Endodermal cell (in vitro differentiated cells): Measurements from ENCODE around the gene MACROD2. TPM values are rescaled to one million over a fixed set of nuclear protein-coding genes. Genes with fewer than 3 reads are reported as not detected.

Experiments used
- DNase-seq: peaks from one replicate; pipeline ENCODE4 v3.0.0-alpha.2; 2017
- H3K27ac ChIP-seq: 2 replicates; pipeline ENCODE4 v1.5.1; 2013; ENCODE audit warnings: mild to moderate bottlenecking, low read depth, low read length, moderate library complexity
- H3K27me3 ChIP-seq: 2 replicates; pipeline ENCODE4 v1.6.1; 2013; ENCODE audit warnings: mild to moderate bottlenecking, low read length, moderate library complexity; ENCODE audit not compliant: insufficient read depth, control insufficient read depth, poor library complexity, severe bottlenecking
- H3K36me3 ChIP-seq: 2 replicates; pipeline ENCODE4 v1.7.0; 2013; ENCODE audit warnings: mild to moderate bottlenecking, low read length, moderate library complexity; ENCODE audit not compliant: control insufficient read depth, insufficient read depth
- H3K4me1 ChIP-seq: one replicate; pipeline ENCODE4 v1.7.0; 2013; ENCODE audit warnings: low read length; ENCODE audit not compliant: control insufficient read depth, insufficient read depth
- H3K4me3 ChIP-seq: 2 replicates; pipeline ENCODE4 v1.5.1; 2013; ENCODE audit warnings: mild to moderate bottlenecking, low read length, moderate library complexity
- H3K9ac ChIP-seq: 2 replicates; pipeline ENCODE4 v1.6.1; 2013; ENCODE audit warnings: mild to moderate bottlenecking, low read length, moderate library complexity; ENCODE audit not compliant: poor library complexity, severe bottlenecking; ENCODE audit errors: extremely low read depth
- H3K9me3 ChIP-seq: 2 replicates; pipeline ENCODE4 v1.6.1; 2013; ENCODE audit warnings: mild to moderate bottlenecking, low read length, moderate library complexity; ENCODE audit not compliant: control insufficient read depth
- H3K27ac Mint-ChIP-seq: 2 replicates; pipeline ENCODE4 v1.8.0; 2020; ENCODE audit warnings: mixed read lengths
- H3K27me3 Mint-ChIP-seq: 2 replicates; pipeline ENCODE4 v1.8.0; 2021; ENCODE audit warnings: mild to moderate bottlenecking, mixed read lengths; ENCODE audit not compliant: insufficient read depth
- H3K36me3 Mint-ChIP-seq: 2 replicates; pipeline ENCODE4 v1.8.0; 2020; ENCODE audit warnings: low read depth, mixed read lengths
- H3K4me1 Mint-ChIP-seq: 2 replicates; pipeline ENCODE4 v1.8.0; 2020; ENCODE audit warnings: mixed read lengths
- H3K4me3 Mint-ChIP-seq: 2 replicates; pipeline ENCODE4 v1.8.0; 2020; ENCODE audit warnings: mild to moderate bottlenecking, moderate library complexity, mixed read lengths
- H3K9me3 Mint-ChIP-seq: 2 replicates; pipeline ENCODE4 v1.8.0; 2020; ENCODE audit warnings: mild to moderate bottlenecking, mixed read lengths
- CTCF ChIP-seq: fragments of 200-600 bp; sonication (generic); conservative IDR thresholded peaks from 2 replicates; pipeline ENCODE4 v1.5.0; 2021; ENCODE audit warnings: antibody characterized with exemption, mild to moderate bottlenecking
- WGBS, 2 experiments: methylation state at CpG; one replicate each; pipeline versions ENCODE4 v1.1.5 to v1.1.7; 2013; ENCODE audit warnings: missing lambda C conversion rate in 2 of 2, mixed read lengths in 1 of 2; ENCODE audit not compliant: insufficient coverage in 1 of 2, insufficient read length in 1 of 2; 5-methylcytosine and 5-hydroxymethylcytosine counted together
- total RNA-seq, 2 donors: library from RNA; stranded (reverse); fragmentation: NEBNext Ultra II Directional in 1 of 2; extraction: Animal tissue kit (Norgen Biotek cat#: 25700) in 1 of 2; gene quantifications; 2 replicates in 1 of 2; 3 replicates in 1 of 2; pipeline ENCODE4 v1.2.1, GENCODE V29; 2021

The MACROD2 gene
- total RNA-seq, 2 donors from 2014 or later = 2.3 to 4.8 TPM

GRCh38 chr20:15923030-15923776, 1927.9 kb downstream of the MACROD2 start:
- H3K9me3 Mint-ChIP-seq = no peaks in the 10 kb centered on the region
- no peaks in the 10 kb centered on the region for H3K27me3 Mint-ChIP-seq
- no peak overlapping the region for H3K4me3 ChIP-seq
- H3K4me1 Mint-ChIP-seq = no peaks in the 10 kb centered on the region
- H3K9ac ChIP-seq = no peak overlapping the region
- no peak overlapping the region for H3K27ac ChIP-seq
- no peaks in the 10 kb centered on the region for H3K27me3 ChIP-seq
- 94 to 96% methylated on average over 3 to 8 of the region's 8 CpGs for WGBS, 2 experiments
- DNase-seq = no peak
- no peaks in the 10 kb centered on the region for H3K4me1 ChIP-seq
- no peaks in the 10 kb centered on the region for H3K9me3 ChIP-seq
- H3K36me3 Mint-ChIP-seq = no peaks in the 10 kb centered on the region
- H3K27ac Mint-ChIP-seq = no peak overlapping the region
- no peaks in the 10 kb centered on the region for H3K36me3 ChIP-seq
- H3K4me3 Mint-ChIP-seq = no peak overlapping the region
- no peak for TF ChIP-seq CTCF

DNA sequence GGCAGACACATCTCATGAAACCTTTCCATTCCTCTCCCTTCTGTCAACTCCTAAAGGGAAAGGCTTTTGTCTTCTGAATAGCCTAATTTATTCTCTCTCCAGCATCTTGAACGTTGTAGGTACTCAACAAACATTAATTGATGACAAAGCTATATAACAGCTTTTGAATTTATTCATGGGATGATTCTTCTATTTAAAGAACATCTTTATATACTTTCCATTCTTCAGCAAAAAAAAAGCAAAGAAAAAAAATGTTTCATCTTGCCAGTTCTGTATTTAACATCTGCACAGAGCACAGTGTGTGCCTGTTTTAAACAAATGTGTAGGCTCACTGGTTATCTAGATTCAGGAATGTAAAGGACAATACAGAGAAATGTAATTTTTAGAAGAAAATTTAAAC, 1929.2 kb downstream of the MACROD2 start:
- Mint-ChIP-seq H3K9me3 (no peaks in the 10 kb centered on the region), H3K27ac (no peak overlapping the region), H3K36me3 (no peaks in the 10 kb centered on the region), H3K27me3 (no peaks in the 10 kb centered on the region), H3K4me1 (no peaks in the 10 kb centered on the region), H3K4me3 (no peak overlapping the region)
- H3K4me3 ChIP-seq = no peak overlapping the region
- H3K27ac ChIP-seq = no peak overlapping the region
- no peaks in the 10 kb centered on the region for H3K4me1 ChIP-seq
- H3K27me3 ChIP-seq = no peaks in the 10 kb centered on the region
- no CpG with 5 or more reads among the region's 1 CpG for WGBS, 2 experiments
- no peaks in the 10 kb centered on the region for H3K36me3 ChIP-seq
- TF ChIP-seq CTCF = no peak
- DNase-seq = no peak
- no peak overlapping the region for H3K9ac ChIP-seq
- H3K9me3 ChIP-seq = no peaks in the 10 kb centered on the region

DNA sequence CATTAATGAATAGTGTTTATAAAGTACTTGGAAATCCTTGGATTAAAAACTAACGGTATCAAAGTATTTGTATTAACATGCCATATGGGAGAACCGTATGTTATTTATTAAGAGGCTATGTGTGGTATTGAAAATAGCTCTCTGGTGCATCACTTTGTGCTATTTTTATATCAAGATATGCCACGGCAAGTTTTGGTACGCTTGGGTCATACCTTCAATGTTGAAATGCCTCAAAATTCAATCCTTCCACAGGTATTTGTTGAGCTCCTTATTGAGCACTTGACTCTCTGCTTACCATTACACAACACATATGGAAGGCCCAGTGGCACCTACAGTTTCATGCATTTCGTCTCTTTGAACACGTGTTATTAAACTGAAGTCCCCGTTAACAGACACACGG, 1930.1 kb downstream of the MACROD2 start:
- DNase-seq = no peak
- Mint-ChIP-seq H3K4me3 (no peak overlapping the region), H3K27me3 (no peaks in the 10 kb centered on the region), H3K36me3 (no peaks in the 10 kb centered on the region), H3K27ac (no peak overlapping the region), H3K4me1 (peaks cover 5% of the 10 kb centered on the region), H3K9me3 (no peaks in the 10 kb centered on the region)
- Histone ChIP-seq H3K27me3 (no peaks in the 10 kb centered on the region), H3K27ac (no peak overlapping the region), H3K36me3 (no peaks in the 10 kb centered on the region), H3K9me3 (no peaks in the 10 kb centered on the region), H3K4me3 (no peak overlapping the region), H3K4me1 (no peaks in the 10 kb centered on the region), H3K9ac (no peak overlapping the region)
- WGBS, 2 experiments = 88 to 90% methylated on average over 7 to 8 of the region's 8 CpGs
- no peak for TF ChIP-seq CTCF
